ENCODE data around the gene TRAK2. TPM values are rescaled to one million over a fixed set of nuclear protein-coding genes. Genes with fewer than 3 reads are reported as not detected.

TRAK2 gene
- total RNA-seq, 1 donor from 2014 or later, result 9.2 TPM

DNA sequence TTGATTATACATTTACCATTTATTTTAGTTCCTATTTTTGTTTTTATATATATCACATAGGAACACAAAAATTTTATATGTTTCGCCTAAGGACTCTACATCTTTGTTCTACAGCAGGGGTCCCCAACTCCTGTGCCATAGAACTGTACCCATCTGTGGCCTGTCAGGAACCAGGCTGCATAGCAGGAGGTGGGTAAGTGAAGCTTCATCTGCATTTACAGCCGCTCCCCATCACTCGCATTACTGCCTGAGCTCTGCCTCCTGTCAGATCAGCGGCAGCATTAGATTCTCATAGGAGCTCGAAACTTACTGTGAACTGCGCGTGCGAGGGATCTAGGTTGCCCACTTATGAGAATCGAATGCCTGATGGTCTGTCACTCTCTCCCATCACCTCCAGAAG, 25.3 kb downstream of the TRAK2 start:
- no peaks in the 10 kb centered on the region for H3K36me3 ChIP-seq (ENCODE audit: control insufficient read depth, insufficient read depth, low read length)
- DNase-seq (ENCODE audit: low read depth), result no peak
- H3K27me3 ChIP-seq (ENCODE audit: control insufficient read depth, insufficient read depth, low read length), result no peaks in the 10 kb centered on the region
- TF ChIP-seq, protein P1, sequence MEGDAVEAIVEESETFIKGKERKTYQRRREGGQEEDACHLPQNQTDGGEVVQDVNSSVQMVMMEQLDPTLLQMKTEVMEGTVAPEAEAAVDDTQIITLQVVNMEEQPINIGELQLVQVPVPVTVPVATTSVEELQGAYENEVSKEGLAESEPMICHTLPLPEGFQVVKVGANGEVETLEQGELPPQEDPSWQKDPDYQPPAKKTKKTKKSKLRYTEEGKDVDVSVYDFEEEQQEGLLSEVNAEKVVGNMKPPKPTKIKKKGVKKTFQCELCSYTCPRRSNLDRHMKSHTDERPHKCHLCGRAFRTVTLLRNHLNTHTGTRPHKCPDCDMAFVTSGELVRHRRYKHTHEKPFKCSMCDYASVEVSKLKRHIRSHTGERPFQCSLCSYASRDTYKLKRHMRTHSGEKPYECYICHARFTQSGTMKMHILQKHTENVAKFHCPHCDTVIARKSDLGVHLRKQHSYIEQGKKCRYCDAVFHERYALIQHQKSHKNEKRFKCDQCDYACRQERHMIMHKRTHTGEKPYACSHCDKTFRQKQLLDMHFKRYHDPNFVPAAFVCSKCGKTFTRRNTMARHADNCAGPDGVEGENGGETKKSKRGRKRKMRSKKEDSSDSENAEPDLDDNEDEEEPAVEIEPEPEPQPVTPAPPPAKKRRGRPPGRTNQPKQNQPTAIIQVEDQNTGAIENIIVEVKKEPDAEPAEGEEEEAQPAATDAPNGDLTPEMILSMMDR (IDR thresholded peaks at IDR 0.05; ENCODE audit: insufficient read depth, low read length, severe bottlenecking), result no peak
- H3K4me3 ChIP-seq (ENCODE audit: low read depth, low read length), result no peak overlapping the region
- FAIRE-seq, result no peak

DNA sequence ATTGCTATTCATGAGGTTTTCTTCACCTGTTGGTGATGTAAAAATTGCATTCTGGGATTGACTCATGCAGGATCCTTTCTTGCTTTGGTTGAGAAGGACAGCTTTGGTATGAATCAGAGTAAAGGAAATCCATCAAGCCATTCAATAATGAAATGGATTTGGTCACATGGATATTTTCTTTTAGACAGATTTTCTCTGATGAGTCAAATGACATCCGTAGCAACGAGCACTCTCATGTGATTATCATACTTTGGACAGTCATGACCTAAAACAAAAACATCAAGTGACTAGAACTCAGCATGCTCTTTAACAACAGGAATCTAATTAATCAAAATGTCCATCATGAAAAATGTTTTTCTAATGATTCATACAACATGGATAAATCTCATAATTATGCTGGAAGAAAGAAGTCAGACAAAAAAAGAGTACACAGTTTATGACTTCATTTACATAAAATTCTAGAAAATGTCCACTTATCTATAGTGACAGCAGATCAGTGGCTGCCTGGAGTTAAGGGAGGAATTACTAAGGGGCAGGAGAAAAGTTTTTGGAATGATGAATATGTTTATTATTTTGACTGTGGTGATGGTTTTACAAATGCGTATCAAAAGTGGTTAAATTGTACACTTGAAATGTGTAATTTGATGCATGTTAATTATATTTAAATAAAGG, 30.7 kb downstream of the TRAK2 start:
- FAIRE-seq (no peak), DNase-seq (ENCODE audit: low read depth) (peak; percentile 72)
- TF ChIP-seq, protein P1 (IDR thresholded peaks at IDR 0.05; ENCODE audit: insufficient read depth, low read length, severe bottlenecking), result no peak
- H3K4me3 ChIP-seq (ENCODE audit: low read depth, low read length), result no peak overlapping the region
- H3K27me3 ChIP-seq (ENCODE audit: control insufficient read depth, insufficient read depth, low read length), result no peaks in the 10 kb centered on the region
- no peaks in the 10 kb centered on the region for H3K36me3 ChIP-seq (ENCODE audit: control insufficient read depth, insufficient read depth, low read length)

DNA sequence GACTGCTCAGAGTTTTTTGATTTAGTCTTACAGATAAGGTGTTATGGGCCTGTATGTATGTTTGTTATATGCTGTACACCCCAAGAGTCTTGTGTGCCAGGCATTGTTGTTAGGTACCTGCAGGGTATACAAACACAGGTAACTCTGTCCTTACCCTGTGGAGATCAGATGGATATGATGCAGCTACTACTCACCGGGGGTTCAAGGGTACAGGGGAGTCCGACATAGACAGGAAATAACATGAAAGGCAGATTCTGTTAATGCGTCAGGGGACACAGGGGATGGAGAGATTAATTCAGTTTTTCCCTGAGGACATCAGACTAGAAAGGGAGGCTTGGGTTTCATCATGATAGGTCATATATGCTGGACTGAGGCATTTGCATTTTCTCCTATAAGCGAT, 31.3 kb downstream of the TRAK2 start:
- Histone ChIP-seq H3K4me3 (ENCODE audit: low read depth, low read length) (no peak overlapping the region), H3K36me3 (ENCODE audit: control insufficient read depth, insufficient read depth, low read length) (no peaks in the 10 kb centered on the region), H3K27me3 (ENCODE audit: control insufficient read depth, insufficient read depth, low read length) (no peaks in the 10 kb centered on the region)
- FAIRE-seq (no peak), DNase-seq (ENCODE audit: low read depth) (no peak)
- TF ChIP-seq, protein P1 (IDR thresholded peaks at IDR 0.05; ENCODE audit: insufficient read depth, low read length, severe bottlenecking), result no peak

DNA sequence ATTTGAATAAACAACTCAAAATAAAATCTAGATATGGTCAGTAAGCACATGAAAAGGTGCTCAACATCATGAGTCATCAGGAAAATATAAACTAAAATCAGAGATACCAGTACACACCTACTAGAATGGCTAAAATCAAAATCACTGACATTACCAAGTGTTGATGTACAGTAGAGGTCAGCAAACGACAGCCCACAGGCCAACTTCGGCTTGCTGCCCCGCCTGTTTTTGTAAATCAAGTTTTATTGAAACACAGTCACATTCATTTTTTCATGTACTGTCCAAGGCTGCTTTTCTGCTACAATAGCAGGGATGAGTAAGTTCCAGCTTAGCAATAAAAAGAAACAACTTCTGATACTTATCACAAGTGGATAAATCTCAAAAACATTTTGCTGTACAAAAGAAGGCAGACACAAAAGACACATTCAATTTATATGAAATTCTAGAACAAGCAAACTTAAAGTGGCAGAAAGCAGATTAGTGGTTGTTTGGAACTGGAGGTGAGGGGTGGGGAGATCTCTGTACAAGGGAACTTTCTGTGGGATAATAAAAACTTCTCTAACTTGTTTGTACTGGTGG, 32.1 kb downstream of the TRAK2 start:
- no peak for FAIRE-seq
- TF ChIP-seq, protein P1 (IDR thresholded peaks at IDR 0.05; ENCODE audit: insufficient read depth, low read length, severe bottlenecking), result peak; percentile 5
- DNase-seq (ENCODE audit: low read depth), result peak; percentile 30
- Histone ChIP-seq H3K27me3 (ENCODE audit: control insufficient read depth, insufficient read depth, low read length) (no peaks in the 10 kb centered on the region), H3K36me3 (ENCODE audit: control insufficient read depth, insufficient read depth, low read length) (no peaks in the 10 kb centered on the region), H3K4me3 (ENCODE audit: low read depth, low read length) (no peak overlapping the region)

DNA sequence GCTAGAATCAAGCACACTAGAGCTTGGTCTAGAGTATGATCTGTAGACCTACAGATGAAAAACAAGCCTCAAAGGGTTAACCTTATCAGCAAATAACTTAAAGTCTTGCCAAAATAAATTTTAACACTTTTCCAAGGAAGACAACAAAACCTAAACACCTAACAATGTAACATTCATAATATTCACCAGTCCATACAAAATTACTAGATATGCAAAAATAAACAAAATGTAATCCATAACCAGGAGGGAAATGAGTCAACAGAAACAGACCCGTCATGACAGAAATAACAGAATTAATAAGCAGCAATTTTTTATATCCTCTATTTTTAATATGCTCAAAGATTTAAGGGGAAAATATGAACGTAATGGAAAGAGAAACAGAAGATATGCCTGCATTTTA, 36.1 kb downstream of the TRAK2 start:
- Histone ChIP-seq H3K27me3 (ENCODE audit: control insufficient read depth, insufficient read depth, low read length) (no peaks in the 10 kb centered on the region), H3K4me3 (ENCODE audit: low read depth, low read length) (no peak overlapping the region), H3K36me3 (ENCODE audit: control insufficient read depth, insufficient read depth, low read length) (no peaks in the 10 kb centered on the region)
- TF ChIP-seq, protein P1 (IDR thresholded peaks at IDR 0.05; ENCODE audit: insufficient read depth, low read length, severe bottlenecking), result no peak
- no peak for DNase-seq (ENCODE audit: low read depth)
- no peak for FAIRE-seq
